Cardiac muscle cell (in vitro differentiated cells and primary cell): ENCODE measurements around the gene SLC44A5. TPM values are rescaled to one million over a fixed set of nuclear protein-coding genes. Genes with fewer than 3 reads are reported as not detected.
"Not testable (repeated sequence)": the region's sequence is repeated elsewhere in the genome, so short reads cannot be mapped to it uniquely, and the experiment has no call there.

Experiments used
- DNase-seq, 2 donors: peaks; one replicate each; pipeline versions ENCODE4 v3.0.0 to v3.0.0-alpha.2; 2010 to 2017; ENCODE audit warnings: low read depth in 1 of 2, low spot score in 1 of 2
- H3K27ac ChIP-seq: fragments of 200-600 bp; sonication (generic); 2 replicates; pipeline ENCODE4 v1.5.1; 2016
- H3K27me3 ChIP-seq: fragments of 200-600 bp; sonication (generic); 2 replicates; pipeline ENCODE4 v1.6.0; 2016; ENCODE audit warnings: control low read depth
- H3K36me3 ChIP-seq: fragments of 200-600 bp; sonication (generic); 2 replicates; pipeline ENCODE4 v1.5.1; 2016; ENCODE audit warnings: control low read depth
- H3K4me1 ChIP-seq: fragments of 200-600 bp; sonication (generic); 2 replicates; pipeline ENCODE4 v1.8.1; 2017; ENCODE audit warnings: low read depth, mild to moderate bottlenecking, mixed run types
- H3K4me3 ChIP-seq: fragments of 200-600 bp; sonication (generic); 2 replicates; pipeline ENCODE4 v1.5.1; 2016; ENCODE audit warnings: mild to moderate bottlenecking
- H3K9me3 ChIP-seq: fragments of 200-600 bp; sonication (generic); 2 replicates; pipeline ENCODE4 v1.5.1; 2017; ENCODE audit warnings: low read depth, mild to moderate bottlenecking, control low read depth
- polyA plus RNA-seq: library from polyadenylated mRNA; unstranded; fragments of >200 nt; fragmentation: Nextera tagmentation; extraction: Ambion mirVana; gene quantifications from 2 replicates; pipeline ENCODE4 v1.2.1, GENCODE V29; 2016
- total RNA-seq: library from RNA; depleted of rRNA; stranded (reverse); fragments of >200 nt; gene quantifications from 2 replicates; pipeline ENCODE4 v1.2.3, GENCODE V29; 2016
- TF ChIP-seq, protein P1 (sequence below): IDR thresholded peaks from 2 replicates; pipeline ENCODE4 v1.5.1; 2012; ENCODE audit warnings: low read depth, mild to moderate bottlenecking, low read length

The SLC44A5 gene
- total and polyA plus RNA-seq, 2 experiments from 2014 or later = 6.9 to 11.1 TPM

- H3K27ac ChIP-seq = no peak overlapping the region
- no peak overlapping the region for H3K4me3 ChIP-seq
- no peaks in the 10 kb centered on the region for H3K4me1 ChIP-seq
- no peaks in the 10 kb centered on the region for H3K36me3 ChIP-seq
- no peak for DNase-seq
- H3K27me3 ChIP-seq = no peaks in the 10 kb centered on the region
- no peaks in the 10 kb centered on the region for H3K9me3 ChIP-seq
- TF ChIP-seq, protein P1, sequence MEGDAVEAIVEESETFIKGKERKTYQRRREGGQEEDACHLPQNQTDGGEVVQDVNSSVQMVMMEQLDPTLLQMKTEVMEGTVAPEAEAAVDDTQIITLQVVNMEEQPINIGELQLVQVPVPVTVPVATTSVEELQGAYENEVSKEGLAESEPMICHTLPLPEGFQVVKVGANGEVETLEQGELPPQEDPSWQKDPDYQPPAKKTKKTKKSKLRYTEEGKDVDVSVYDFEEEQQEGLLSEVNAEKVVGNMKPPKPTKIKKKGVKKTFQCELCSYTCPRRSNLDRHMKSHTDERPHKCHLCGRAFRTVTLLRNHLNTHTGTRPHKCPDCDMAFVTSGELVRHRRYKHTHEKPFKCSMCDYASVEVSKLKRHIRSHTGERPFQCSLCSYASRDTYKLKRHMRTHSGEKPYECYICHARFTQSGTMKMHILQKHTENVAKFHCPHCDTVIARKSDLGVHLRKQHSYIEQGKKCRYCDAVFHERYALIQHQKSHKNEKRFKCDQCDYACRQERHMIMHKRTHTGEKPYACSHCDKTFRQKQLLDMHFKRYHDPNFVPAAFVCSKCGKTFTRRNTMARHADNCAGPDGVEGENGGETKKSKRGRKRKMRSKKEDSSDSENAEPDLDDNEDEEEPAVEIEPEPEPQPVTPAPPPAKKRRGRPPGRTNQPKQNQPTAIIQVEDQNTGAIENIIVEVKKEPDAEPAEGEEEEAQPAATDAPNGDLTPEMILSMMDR = no peak
These were observed 216.4 kb downstream of the SLC44A5 start for GRCh38 chr1:75394386-75395139.

DNA sequence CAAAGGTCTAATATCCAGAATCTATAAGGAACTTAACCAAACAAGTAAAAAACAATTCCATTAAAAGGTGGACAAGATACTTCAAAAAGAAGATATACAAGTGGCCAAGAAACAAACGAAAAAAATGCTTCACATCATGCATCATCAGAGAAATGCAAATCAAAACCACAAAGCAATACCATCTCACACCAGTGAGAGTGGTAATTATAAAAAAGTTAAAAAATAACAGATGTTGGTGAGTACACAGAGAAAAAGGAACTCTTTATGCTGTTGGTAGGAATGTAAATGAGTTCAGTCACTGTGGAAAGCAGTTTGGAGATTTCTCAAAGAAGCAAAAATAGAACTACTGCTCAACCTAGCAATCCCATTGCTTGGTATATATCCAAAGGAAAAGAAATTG is 218.6 kb downstream of the SLC44A5 start:
- no peaks in the 10 kb centered on the region for H3K36me3 ChIP-seq
- no peaks in the 10 kb centered on the region for H3K9me3 ChIP-seq
- no peaks in the 10 kb centered on the region for H3K27me3 ChIP-seq
- H3K27ac ChIP-seq = no peak overlapping the region
- TF ChIP-seq, protein P1 = no peak
- DNase-seq = no peak
- H3K4me3 ChIP-seq = no peak overlapping the region
- H3K4me1 ChIP-seq = no peaks in the 10 kb centered on the region

DNA sequence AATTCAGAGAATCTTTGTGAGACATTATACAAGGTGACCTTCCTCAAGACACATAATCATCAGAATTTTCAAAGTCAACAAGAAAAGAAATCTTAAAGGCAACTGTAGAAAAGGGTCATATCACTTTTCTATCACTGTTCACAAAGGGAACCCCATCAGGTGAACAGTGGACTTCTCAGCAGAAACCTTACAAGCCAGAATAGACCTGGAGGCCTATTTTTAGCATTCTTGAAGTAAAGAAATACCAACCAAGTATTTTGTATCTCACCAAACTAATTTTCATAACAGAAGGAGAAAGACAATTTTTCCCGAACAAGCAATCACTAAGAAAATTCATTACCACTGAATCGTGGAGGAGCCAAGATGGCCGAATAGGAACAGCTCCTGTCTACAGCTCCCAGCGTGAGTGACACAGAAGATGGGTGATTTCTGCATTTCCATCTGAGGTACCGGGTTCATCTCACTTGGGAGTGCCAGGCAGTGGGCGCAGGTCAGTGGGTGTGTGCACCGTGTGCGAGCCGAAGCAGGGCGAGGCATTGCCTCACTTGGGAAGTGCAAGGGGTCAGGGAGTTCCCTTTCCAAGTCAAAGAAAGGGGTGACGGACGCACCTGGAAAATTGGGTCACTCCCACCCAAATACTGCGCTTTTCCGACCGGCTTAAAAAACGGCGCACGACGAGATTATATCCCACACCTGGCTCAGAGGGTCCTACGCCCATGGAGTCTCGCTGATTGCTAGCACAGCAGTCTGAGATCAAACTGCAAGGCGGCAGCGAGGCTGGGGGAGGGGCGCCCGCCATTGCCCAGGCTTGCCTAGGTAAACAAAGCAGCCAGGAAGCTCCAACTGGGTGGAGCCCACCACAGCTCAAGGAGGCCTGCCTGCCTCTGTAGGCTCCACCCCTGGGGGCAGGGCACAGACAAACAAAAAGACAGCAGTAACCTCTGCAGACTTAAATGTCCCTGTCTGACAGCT is 235.2 kb downstream of the SLC44A5 start:
- DNase-seq, H3K36me3 ChIP-seq, H3K9me3 ChIP-seq, H3K27me3 ChIP-seq, H3K4me1 ChIP-seq: not testable (repeated sequence)
- Histone ChIP-seq H3K4me3 (peak overlapping the region; percentile 26), H3K27ac (peak overlapping the region; percentile 64)

GRCh38 chr1:75373542-75374159 is 237.3 kb downstream of the SLC44A5 start:
- no peaks in the 10 kb centered on the region for H3K4me1 ChIP-seq
- no peaks in the 10 kb centered on the region for H3K36me3 ChIP-seq
- H3K27ac ChIP-seq = no peak overlapping the region
- no peaks in the 10 kb centered on the region for H3K9me3 ChIP-seq
- no peaks in the 10 kb centered on the region for H3K27me3 ChIP-seq
- no peak for DNase-seq
- TF ChIP-seq, protein P1 = no peak
- no peak overlapping the region for H3K4me3 ChIP-seq

DNA sequence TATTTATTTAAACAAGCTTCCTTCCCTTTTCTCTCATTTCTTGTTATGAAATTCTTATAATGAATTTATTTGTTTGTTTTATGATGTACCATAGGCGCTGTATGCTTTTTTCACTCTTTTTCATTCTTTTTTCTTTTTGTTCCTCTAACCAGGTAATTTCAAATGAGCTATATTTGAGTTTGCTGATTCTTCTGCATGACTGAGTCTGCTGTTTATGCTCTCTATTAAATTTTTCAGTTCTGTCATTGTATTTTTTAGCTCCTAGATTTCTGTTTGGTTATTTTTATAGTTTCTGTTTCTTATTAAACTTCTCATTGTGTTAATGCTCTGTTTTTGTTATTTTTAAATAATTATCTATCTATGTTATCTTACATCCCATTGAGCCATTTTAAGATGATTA is 244.3 kb downstream of the SLC44A5 start:
- Histone ChIP-seq H3K4me1 (no peaks in the 10 kb centered on the region), H3K27ac (no peak overlapping the region), H3K36me3 (no peaks in the 10 kb centered on the region), H3K27me3 (no peaks in the 10 kb centered on the region), H3K9me3 (no peaks in the 10 kb centered on the region), H3K4me3 (no peak overlapping the region)
- TF ChIP-seq, protein P1 = no peak
- DNase-seq = no peak
